Breast epithelium (tissue), 3 donors: Measurements from ENCODE around the gene VTI1B.

Experiments used
- CTCF ChIP-seq, 3 donors: fragments of 450-650 bp; IDR thresholded peaks; one replicate each; pipeline ENCODE4 v1.5.1; 2016 to 2017; ENCODE audit warnings: antibody characterized with exemption in 3 of 3, mild to moderate bottlenecking in 3 of 3, moderate library complexity in 3 of 3
- POLR2A ChIP-seq: fragments of 450-650 bp; IDR thresholded peaks from one replicate; pipeline ENCODE4 v1.6.1; 2016; ENCODE audit warnings: antibody characterized with exemption, mild to moderate bottlenecking, moderate library complexity

- TF ChIP-seq CTCF (IDR thresholded peaks at IDR 0.05) (no peak), POLR2A (no peak)
These were observed 42.6 kb upstream of the VTI1B start for GRCh38 chr14:67717048-67717447.
